HepG2 (cell line): ENCODE data around the gene MLX. TPM values are rescaled to one million over a fixed set of nuclear protein-coding genes. Genes with fewer than 3 reads are reported as not detected.
A peak's percentile ranks its signal among the peaks of the same experiment; 100 is the strongest.

Experiments used
- ARNTL ChIP-seq: sonication (generic); formaldehyde crosslinking; IDR thresholded peaks from 2 replicates; pipeline ENCODE4 v1.4.0; 2020; ENCODE audit warnings: mild to moderate bottlenecking, missing genetic modification reagents
- KMT2B ChIP-seq: IDR thresholded peaks from 2 replicates; pipeline ENCODE4 v1.6.1; 2016; ENCODE audit warnings: missing genetic modification reagents, missing compliant biosample characterization
- NR2F2 ChIP-seq: IDR thresholded peaks from 2 replicates; pipeline ENCODE4 v1.6.1; 2012; ENCODE audit warnings: low read depth, inconsistent platforms, borderline replicate concordance
- NR3C1 ChIP-seq: sonication (generic); formaldehyde crosslinking; IDR thresholded peaks from 2 replicates; pipeline ENCODE4 v1.4.0; 2020; ENCODE audit warnings: missing genetic modification reagents
- RBAK ChIP-seq: sonication (generic); formaldehyde crosslinking; IDR thresholded peaks from 2 replicates; pipeline ENCODE4 v1.5.1; 2020; ENCODE audit warnings: mild to moderate bottlenecking, missing genetic modification reagents
- REXO4 ChIP-seq: sonication (generic); formaldehyde crosslinking; IDR thresholded peaks from 2 replicates; pipeline ENCODE4 v1.8.0; 2022; ENCODE audit warnings: missing genetic modification reagents, mild to moderate bottlenecking, borderline replicate concordance
- RXRB ChIP-seq: IDR thresholded peaks from 2 replicates; pipeline ENCODE4 v1.6.1; 2016; ENCODE audit warnings: borderline replicate concordance, missing genetic modification reagents, missing compliant biosample characterization
- TSC22D2 ChIP-seq: sonication (generic); formaldehyde crosslinking; IDR thresholded peaks from 2 replicates; pipeline ENCODE4 v1.5.1; 2020; ENCODE audit warnings: missing genetic modification reagents, mild to moderate bottlenecking, borderline replicate concordance
- ZNF260 ChIP-seq: sonication (generic); formaldehyde crosslinking; IDR thresholded peaks from 2 replicates; pipeline ENCODE4 v1.4.0; 2020; ENCODE audit warnings: missing genetic modification reagents, low read depth, mild to moderate bottlenecking, borderline replicate concordance
- ZNF317 ChIP-seq: sonication (generic); formaldehyde crosslinking; IDR thresholded peaks from 2 replicates; pipeline ENCODE4 v1.5.0; 2020; ENCODE audit warnings: mild to moderate bottlenecking, missing genetic modification reagents
- ZNF619 ChIP-seq: sonication (generic); formaldehyde crosslinking; IDR thresholded peaks from 2 replicates; pipeline ENCODE4 v1.4.0; 2020; ENCODE audit warnings: mild to moderate bottlenecking, missing genetic modification reagents
- ZNF772 ChIP-seq: sonication (generic); formaldehyde crosslinking; IDR thresholded peaks from 2 replicates; pipeline ENCODE4 v1.5.0; 2020; ENCODE audit warnings: mild to moderate bottlenecking, missing genetic modification reagents
- ZNF777 ChIP-seq: sonication (generic); formaldehyde crosslinking; IDR thresholded peaks from 2 replicates; pipeline ENCODE4 v1.4.0; 2020; ENCODE audit warnings: missing genetic modification reagents
- ZNF816 ChIP-seq: sonication (generic); formaldehyde crosslinking; IDR thresholded peaks from 2 replicates; pipeline ENCODE4 v1.8.0; 2022; ENCODE audit warnings: missing genetic modification reagents, mild to moderate bottlenecking, borderline replicate concordance
- ZSCAN30 ChIP-seq: sonication (generic); formaldehyde crosslinking; IDR thresholded peaks from 2 replicates; pipeline ENCODE4 v1.5.0; 2020; ENCODE audit warnings: mild to moderate bottlenecking, missing genetic modification reagents
- polyA plus RNA-seq, 8 experiments: library from polyadenylated mRNA; depleted of rRNA in 3 of 8; stranded (reverse) in 7 of 8; unstranded in 1 of 8; fragments of >200 nt; fragmentation: Illumina TruSeq in 4 of 8; extraction: Trizol in 4 of 8; gene quantifications; 2 replicates each; pipeline versions ENCODE4 v1.2.1 to v1.2.3, GENCODE V29; 2011 to 2016; ENCODE audit warnings: low read depth in 4 of 8, missing spikeins in 1 of 8, mixed read lengths in 1 of 8; ENCODE audit not compliant: insufficient read depth in 1 of 8
- total RNA-seq, 5 experiments: library from RNA; depleted of rRNA; stranded (reverse); fragments of >200 nt; fragmentation: Illumina TruSeq; extraction: Trizol; gene quantifications; 2 replicates each; pipeline ENCODE4 v1.2.3, GENCODE V29; 2016; ENCODE audit warnings: low read depth in 1 of 5
- TF ChIP-seq, protein P1 (sequence below): sonication (generic); formaldehyde crosslinking; IDR thresholded peaks from 2 replicates; pipeline ENCODE4 v1.9.0; 2021; ENCODE audit warnings: missing genetic modification reagents, mild to moderate bottlenecking, borderline replicate concordance
- TF ChIP-seq, protein P2 (sequence below): sonication (generic); formaldehyde crosslinking; conservative IDR thresholded peaks from 2 replicates; pipeline ENCODE4 v1.4.0; 2020; ENCODE audit warnings: missing genetic modification reagents
- TF ChIP-seq, protein P3 (sequence below): sonication (generic); formaldehyde crosslinking; IDR thresholded peaks from 2 replicates; pipeline ENCODE4 v1.4.0; 2020; ENCODE audit warnings: mild to moderate bottlenecking, missing genetic modification reagents
- TF ChIP-seq, protein P4 (sequence below): fragments of 450-650 bp; IDR thresholded peaks from 2 replicates; pipeline ENCODE4 v1.6.1; 2016
- TF ChIP-seq, protein P5 (sequence below): sonication (generic); formaldehyde crosslinking; IDR thresholded peaks from 2 replicates; pipeline ENCODE4 v1.8.1; 2023; ENCODE audit warnings: missing genetic modification reagents, inconsistent platforms, borderline replicate concordance
- TF ChIP-seq, protein P6 (sequence below): sonication (generic); formaldehyde crosslinking; IDR thresholded peaks from 2 replicates; pipeline ENCODE4 v1.4.0; 2020; ENCODE audit warnings: missing genetic modification reagents, borderline replicate concordance

Gene MLX
- total and polyA plus RNA-seq, 2 of the 13 experiments (the other 11 are each of a cell fraction or from before 2014, with no cell fraction given), result 38.9 to 74.4 TPM

DNA sequence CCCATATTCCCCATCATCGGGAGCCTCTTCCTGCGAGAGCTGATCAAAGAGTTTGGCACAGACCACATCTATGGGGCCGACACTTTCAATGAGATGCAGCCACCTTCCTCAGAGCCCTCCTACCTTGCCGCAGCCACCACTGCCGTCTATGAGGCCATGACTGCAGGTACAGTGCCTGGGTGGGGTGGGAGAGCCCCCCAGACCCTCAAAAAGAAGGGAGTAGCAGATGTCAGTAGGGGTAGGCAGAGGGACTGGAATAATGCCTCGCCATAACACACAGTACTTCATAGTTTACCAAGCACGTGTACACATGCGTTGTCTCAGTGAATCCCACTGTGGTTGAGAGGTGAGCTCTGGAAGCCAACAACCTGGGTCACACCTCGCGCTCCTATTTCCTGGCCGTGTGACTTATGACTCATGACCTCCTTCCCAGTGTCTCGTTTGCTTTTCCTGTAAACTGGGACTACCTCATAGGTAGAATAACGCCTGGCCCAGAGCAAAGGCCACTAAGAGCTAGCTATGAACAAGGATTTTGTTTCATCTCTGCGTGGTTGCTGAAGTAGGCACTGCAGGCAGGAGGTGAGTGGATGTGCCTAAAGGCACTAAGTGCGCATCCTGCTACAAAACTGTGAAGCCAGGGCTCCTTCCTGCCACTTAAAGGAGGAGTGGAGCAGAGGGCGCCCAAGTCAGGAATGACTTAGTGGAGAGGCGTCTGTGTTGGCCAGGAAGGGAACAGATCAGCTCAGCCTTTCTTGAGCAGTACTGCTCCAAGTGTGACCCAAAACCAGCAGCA, 25.7 kb upstream of the MLX start (continued):
- TF ChIP-seq ZNF317, result peak; percentile 85
- TF ChIP-seq RXRB, result peak; percentile 94
- no peak for TF ChIP-seq NR2F2
- TF ChIP-seq, protein P1, sequence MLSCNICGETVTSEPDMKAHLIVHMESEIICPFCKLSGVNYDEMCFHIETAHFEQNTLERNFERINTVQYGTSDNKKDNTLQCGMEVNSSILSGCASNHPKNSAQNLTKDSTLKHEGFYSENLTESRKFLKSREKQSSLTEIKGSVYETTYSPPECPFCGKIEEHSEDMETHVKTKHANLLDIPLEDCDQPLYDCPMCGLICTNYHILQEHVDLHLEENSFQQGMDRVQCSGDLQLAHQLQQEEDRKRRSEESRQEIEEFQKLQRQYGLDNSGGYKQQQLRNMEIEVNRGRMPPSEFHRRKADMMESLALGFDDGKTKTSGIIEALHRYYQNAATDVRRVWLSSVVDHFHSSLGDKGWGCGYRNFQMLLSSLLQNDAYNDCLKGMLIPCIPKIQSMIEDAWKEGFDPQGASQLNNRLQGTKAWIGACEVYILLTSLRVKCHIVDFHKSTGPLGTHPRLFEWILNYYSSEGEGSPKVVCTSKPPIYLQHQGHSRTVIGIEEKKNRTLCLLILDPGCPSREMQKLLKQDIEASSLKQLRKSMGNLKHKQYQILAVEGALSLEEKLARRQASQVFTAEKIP (CRISPR knock-in tag), result no peak
- no peak for TF ChIP-seq RBAK (CRISPR knock-in tag)
- no peak; the same call in 1 of the 2 replicates for TF ChIP-seq ZNF619 (CRISPR knock-in tag)
- TF ChIP-seq ZNF816 (CRISPR knock-in tag), result peak; percentile 74; the same call in 1 of the 2 replicates
- TF ChIP-seq, protein P2, sequence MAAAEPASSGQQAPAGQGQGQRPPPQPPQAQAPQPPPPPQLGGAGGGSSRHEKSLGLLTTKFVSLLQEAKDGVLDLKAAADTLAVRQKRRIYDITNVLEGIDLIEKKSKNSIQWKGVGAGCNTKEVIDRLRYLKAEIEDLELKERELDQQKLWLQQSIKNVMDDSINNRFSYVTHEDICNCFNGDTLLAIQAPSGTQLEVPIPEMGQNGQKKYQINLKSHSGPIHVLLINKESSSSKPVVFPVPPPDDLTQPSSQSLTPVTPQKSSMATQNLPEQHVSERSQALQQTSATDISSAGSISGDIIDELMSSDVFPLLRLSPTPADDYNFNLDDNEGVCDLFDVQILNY (CRISPR knock-in tag), result no peak
- TF ChIP-seq, protein P3, sequence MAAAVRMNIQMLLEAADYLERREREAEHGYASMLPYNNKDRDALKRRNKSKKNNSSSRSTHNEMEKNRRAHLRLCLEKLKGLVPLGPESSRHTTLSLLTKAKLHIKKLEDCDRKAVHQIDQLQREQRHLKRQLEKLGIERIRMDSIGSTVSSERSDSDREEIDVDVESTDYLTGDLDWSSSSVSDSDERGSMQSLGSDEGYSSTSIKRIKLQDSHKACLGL, result peak; percentile 76; the same call in 1 of the 2 replicates
- no peak for TF ChIP-seq ZNF260 (CRISPR knock-in tag)
- TF ChIP-seq ZNF777, result no peak
- TF ChIP-seq TSC22D2 (CRISPR knock-in tag), result no peak
- TF ChIP-seq, protein P4, sequence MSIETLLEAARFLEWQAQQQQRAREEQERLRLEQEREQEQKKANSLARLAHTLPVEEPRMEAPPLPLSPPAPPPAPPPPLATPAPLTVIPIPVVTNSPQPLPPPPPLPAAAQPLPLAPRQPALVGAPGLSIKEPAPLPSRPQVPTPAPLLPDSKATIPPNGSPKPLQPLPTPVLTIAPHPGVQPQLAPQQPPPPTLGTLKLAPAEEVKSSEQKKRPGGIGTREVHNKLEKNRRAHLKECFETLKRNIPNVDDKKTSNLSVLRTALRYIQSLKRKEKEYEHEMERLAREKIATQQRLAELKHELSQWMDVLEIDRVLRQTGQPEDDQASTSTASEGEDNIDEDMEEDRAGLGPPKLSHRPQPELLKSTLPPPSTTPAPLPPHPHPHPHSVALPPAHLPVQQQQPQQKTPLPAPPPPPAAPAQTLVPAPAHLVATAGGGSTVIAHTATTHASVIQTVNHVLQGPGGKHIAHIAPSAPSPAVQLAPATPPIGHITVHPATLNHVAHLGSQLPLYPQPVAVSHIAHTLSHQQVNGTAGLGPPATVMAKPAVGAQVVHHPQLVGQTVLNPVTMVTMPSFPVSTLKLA, result peak; percentile 41; the same call in 1 of the 2 replicates
- TF ChIP-seq REXO4 (CRISPR knock-in tag), result no peak
- no peak for TF ChIP-seq ZSCAN30 (CRISPR knock-in tag)
- TF ChIP-seq NR3C1 (CRISPR knock-in tag), result no peak
- TF ChIP-seq ARNTL (CRISPR knock-in tag), result peak; percentile 87
- TF ChIP-seq, protein P5, sequence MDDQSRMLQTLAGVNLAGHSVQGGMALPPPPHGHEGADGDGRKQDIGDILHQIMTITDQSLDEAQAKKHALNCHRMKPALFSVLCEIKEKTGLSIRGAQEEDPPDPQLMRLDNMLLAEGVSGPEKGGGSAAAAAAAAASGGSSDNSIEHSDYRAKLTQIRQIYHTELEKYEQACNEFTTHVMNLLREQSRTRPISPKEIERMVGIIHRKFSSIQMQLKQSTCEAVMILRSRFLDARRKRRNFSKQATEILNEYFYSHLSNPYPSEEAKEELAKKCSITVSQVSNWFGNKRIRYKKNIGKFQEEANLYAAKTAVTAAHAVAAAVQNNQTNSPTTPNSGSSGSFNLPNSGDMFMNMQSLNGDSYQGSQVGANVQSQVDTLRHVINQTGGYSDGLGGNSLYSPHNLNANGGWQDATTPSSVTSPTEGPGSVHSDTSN, result no peak
- peak; percentile 81 for TF ChIP-seq ZNF772
- TF ChIP-seq KMT2B, result peak; percentile 72
- TF ChIP-seq, protein P6, sequence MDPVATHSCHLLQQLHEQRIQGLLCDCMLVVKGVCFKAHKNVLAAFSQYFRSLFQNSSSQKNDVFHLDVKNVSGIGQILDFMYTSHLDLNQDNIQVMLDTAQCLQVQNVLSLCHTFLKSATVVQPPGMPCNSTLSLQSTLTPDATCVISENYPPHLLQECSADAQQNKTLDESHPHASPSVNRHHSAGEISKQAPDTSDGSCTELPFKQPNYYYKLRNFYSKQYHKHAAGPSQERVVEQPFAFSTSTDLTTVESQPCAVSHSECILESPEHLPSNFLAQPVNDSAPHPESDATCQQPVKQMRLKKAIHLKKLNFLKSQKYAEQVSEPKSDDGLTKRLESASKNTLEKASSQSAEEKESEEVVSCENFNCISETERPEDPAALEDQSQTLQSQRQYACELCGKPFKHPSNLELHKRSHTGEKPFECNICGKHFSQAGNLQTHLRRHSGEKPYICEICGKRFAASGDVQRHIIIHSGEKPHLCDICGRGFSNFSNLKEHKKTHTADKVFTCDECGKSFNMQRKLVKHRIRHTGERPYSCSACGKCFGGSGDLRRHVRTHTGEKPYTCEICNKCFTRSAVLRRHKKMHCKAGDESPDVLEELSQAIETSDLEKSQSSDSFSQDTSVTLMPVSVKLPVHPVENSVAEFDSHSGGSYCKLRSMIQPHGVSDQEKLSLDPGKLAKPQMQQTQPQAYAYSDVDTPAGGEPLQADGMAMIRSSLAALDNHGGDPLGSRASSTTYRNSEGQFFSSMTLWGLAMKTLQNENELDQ (CRISPR knock-in tag), result no peak
